GM19240 (cell line): Measurements from ENCODE around the gene SCLY.
A peak's percentile ranks its signal among the peaks of the same experiment; 100 is the strongest.

ENCODE experiments used
- DNase-seq: peaks from one replicate; pipeline ENCODE4 v3.0.0; 2011; ENCODE audit warnings: low spot score; ENCODE audit not compliant: insufficient read length

The SCLY gene

DNA sequence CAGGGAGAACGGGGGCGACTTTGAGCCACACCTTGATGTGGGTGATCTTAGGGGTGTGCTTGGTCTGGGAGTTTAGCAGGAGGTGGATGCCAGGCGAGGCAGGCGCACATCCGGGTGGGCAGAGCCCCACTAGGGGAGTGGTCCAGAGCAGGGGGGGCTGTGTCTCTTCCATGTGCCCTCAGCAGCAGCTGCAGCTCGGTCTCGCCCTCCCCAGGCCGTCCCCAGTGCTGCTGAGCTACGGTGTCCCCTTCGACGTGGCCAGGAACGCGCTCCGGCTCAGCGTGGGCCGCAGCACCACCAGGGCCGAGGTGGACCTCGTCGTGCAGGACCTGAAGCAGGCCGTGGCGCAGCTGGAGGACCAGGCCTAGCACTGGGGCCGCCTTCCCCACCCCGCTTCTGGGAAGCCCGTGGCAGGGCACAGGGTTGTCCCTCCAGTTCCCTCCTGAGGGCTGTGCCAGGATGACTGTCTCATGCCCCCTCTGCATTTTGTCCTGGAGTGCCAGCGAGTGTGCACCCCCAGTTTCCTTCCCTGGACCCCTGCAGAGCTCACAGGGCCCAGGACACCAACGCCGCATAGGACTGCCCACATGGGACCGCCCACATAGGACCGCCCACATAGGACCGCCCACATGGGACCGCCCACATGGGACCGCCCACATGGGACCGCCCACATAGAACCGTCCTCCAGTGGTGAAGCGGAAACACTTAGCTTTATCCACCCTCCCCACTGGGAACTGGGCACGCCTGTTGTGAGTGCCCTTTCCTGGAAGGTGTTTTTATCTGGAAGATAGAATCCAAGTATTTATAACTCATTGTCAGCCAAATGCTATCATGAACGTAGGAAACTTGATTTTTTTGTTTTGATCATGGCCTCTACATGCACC, 37.4 kb downstream of the SCLY start:
- DNase-seq: peak; percentile 95

DNA sequence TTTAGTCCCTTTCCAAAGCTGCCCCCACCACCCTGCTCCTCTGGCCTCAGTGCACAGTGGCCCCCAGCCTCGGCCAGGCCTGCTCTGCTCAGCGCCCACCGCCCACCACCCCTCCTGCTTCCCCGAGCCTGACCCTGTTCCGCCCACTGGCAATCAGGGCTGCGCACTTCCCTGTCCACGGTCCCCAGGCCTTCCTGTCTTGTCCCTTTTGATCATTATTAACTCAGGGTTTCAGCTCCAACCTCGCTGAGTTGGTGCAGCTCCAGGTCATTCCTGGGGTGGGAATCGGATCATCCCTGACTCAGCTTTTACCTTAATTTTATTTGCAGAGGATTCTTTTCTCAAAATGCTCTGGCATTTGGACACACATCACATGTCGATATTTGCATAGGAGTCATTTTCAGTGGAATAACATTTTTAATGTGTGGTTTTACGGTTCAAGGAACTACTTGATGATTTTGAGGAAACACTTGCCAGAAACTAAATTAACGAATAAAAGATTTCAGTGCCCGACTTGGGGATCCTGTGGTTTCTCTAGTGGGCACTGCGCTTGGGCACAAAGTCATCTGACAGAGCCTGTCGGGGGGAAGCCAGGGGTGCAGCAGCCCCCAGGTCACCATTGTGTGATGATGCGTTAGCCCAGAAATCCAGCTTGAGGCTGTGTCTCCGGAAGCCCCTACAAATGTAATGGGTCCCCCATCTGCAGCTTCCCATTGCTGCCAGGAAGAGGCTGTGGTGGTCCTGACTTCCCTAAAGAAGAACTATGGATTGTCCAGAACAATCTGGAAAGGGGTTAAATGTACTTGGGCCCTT, 38.3 kb downstream of the SCLY start:
- no peak for DNase-seq

DNA sequence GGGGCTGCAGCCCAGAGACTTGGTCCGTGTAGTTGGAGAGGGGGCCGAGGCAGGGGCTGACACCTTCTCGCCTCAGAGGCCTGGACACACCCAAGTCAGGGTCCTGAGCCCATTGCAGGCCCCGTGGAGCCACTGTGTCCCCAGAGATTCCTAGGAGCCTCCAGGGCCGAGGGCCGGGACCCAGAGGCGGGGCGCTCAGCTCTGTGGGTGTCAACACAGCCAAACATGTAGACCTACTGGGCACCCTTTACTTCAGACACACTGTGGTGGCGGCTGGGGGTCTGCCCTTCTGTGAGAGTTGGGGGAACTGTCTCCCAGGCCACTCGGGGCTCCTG, 38.9 kb downstream of the SCLY start:
- no peak for DNase-seq

- no peak for DNase-seq
Observed at GRCh38 chr2:238100049-238100820, 39.4 kb downstream of the SCLY start, which contains the start of gene ESPNL. TSS of gene ESPNL (plus strand) at chr2:238100340. CDS start at chr2:238100420, 80 bp downstream.

- no peak for DNase-seq
Observed at GRCh38 chr2:238100821-238101771, 40.3 kb downstream of the SCLY start.

- no peak for DNase-seq
Observed at GRCh38 chr2:238101891-238102841, 41.4 kb downstream of the SCLY start.

GRCh38 chr2:238102865-238103264, 42.1 kb downstream of the SCLY start:
- no peak for DNase-seq

- no peak for DNase-seq
Observed at GRCh38 chr2:238103465-238104225, 42.8 kb downstream of the SCLY start.

DNA sequence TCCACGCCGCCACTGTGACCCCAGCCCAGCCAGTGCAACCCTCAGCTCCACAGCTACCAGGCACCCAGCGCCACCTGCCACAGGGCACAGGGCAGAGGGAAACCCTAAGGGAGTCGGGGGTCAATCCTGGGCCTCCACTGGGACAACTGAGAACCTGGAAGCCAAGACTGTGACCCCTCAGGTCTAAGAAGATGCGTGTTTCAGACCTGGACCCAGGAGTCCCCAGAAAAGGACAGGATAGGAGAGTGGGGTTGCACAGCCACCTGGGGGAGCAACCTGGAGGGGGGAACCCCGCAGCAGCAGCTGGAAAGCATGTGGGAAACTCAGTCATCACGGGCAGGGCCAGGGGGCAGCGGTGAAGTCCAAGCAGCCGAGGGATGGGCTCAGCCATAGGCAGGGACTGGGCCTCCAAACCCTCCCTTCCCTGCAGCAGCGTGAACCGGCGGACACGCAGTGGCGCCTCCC, 43.5 kb downstream of the SCLY start:
- DNase-seq: no peak

DNA sequence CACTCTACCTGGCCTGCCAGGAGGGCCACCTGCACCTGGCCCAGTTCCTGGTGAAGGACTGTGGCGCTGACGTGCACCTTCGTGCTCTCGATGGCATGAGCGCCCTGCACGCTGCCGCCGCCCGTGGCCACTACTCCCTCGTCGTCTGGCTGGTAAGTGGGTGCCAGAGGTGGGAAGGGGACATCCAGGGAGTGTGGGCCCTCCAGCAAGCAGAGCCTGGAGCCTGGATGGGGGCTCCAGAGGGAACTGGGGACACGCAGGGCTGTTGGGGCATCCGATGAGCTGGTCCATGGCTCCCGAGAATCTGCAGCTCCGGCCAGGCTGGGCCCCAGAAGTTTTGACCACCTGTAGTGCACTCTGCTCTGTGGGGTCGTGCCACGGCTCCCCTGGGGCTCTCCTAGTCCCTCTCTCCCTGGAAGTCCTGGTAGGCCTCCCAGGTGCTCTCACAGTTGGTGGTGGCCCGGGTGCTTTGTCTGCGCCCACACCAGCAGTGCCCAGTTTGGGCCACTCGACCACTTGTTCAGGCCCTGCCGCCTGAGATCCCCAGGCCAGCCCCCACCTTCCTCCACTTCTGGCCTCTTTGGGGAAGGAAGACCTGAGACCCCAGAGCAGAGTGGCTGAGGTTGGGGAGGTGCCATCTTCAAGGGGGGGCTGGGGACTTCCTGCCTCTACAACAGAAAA, 44.0 kb downstream of the SCLY start:
- DNase-seq: no peak

GRCh38 chr2:238105506-238106338, 44.9 kb downstream of the SCLY start:
- no peak for DNase-seq

DNA sequence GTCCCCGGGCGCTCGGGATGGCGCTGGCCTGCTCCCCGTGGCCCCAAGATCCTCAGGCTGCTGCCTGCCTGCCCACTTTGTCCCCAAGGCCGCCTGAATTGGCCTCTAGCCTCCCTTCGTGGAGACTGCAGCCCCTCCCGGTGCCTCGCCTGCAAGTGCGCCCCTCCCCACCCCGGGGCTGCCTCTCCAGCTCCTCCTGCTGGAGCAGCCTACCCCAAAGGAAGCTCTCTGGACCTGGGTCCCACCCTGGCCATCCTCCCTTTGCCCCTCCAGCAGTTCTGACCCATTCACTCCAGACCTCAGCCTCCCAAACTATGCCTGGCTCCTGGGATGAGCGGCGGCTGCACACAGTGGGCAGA, 45.5 kb downstream of the SCLY start:
- DNase-seq: no peak

GRCh38 chr2:238106698-238107524, 46.1 kb downstream of the SCLY start:
- DNase-seq: no peak

- peak; percentile 71 for DNase-seq
Observed at GRCh38 chr2:238107525-238108422, 47.0 kb downstream of the SCLY start.
